ENCODE results near the gene SGTA. TPM values are rescaled to one million over a fixed set of nuclear protein-coding genes. Genes with fewer than 3 reads are reported as not detected.
A peak's percentile ranks its signal among the peaks of the same experiment; 100 is the strongest.

Gene SGTA
- total and polyA plus RNA-seq, 3 donors from 2014 or later, result 93.9 to 100 (median 99.6) TPM

DNA sequence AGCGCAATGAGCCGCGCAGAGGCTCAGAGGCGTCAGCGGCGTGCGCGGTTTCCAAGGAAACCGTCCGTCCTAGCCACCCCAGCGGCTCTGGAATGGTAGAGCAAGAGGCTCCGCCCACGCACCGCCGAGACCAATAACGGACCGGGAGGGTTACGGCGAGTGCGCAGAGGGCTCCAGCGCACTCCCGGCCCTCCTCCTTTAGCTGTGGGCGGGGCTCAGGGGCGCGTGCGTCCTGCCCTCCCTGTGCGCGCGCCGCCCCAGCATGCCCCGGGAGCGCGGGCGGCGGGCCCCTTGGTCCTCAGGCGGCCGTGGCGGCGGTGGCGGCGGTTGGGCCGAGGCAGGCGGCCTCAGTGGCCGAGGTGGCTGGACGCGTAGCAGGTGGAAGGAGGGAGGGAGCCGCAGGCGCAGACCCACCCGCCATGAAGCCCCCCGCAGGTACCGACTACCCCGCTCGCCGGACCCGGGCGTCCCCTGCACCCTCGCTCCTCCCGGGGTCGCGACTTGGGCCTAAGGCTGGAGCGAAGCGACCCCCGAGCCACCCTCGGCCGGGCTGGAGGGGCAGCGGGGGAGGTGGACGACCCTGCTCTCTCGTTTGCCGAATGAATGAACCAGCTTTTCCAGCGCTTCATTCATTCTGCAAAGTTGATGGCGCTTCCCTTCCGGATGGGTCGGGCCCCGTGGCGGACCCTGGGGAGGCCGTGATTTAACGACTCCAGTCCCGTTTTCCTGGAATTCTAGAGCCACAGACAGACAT is 2.3 kb upstream of the SGTA start, which contains the start of gene THOP1:
Gene THOP1 (plus strand): TSS at position 260 of the 754 bp plus-strand sequence. CDS start 160 bp downstream, at position 420.
- no peaks in the 10 kb centered on the region for H3K9me3 ChIP-seq
- DNase-seq, result peak; percentile 99
- WGBS, 2 donors, result 0 to 1% methylated on average over 15 to 78 of the region's 78 CpGs
- H3K27me3 ChIP-seq, result no peaks in the 10 kb centered on the region
- peak within 1 kb of the TSS in 1 of 2 donors; percentile 58 for H3K27ac ChIP-seq
- peak within 1 kb of the TSS; percentile 87 to 93 for H3K4me3 ChIP-seq
- TF ChIP-seq, protein P1, sequence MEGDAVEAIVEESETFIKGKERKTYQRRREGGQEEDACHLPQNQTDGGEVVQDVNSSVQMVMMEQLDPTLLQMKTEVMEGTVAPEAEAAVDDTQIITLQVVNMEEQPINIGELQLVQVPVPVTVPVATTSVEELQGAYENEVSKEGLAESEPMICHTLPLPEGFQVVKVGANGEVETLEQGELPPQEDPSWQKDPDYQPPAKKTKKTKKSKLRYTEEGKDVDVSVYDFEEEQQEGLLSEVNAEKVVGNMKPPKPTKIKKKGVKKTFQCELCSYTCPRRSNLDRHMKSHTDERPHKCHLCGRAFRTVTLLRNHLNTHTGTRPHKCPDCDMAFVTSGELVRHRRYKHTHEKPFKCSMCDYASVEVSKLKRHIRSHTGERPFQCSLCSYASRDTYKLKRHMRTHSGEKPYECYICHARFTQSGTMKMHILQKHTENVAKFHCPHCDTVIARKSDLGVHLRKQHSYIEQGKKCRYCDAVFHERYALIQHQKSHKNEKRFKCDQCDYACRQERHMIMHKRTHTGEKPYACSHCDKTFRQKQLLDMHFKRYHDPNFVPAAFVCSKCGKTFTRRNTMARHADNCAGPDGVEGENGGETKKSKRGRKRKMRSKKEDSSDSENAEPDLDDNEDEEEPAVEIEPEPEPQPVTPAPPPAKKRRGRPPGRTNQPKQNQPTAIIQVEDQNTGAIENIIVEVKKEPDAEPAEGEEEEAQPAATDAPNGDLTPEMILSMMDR (IDR thresholded peaks at IDR 0.05), result no peak
- TF ChIP-seq POLR2A (IDR thresholded peaks at IDR 0.05), result no peak
- H3K4me1 ChIP-seq, result peaks cover 34% of the 10 kb centered on the region
- intact Hi-C loops (cut with DNase I; ENCODE audit: low total_unique reads), result no loop called here
- H3K36me3 ChIP-seq (ENCODE audit: low read depth, missing control alignments), result no peaks in the 10 kb centered on the region

DNA sequence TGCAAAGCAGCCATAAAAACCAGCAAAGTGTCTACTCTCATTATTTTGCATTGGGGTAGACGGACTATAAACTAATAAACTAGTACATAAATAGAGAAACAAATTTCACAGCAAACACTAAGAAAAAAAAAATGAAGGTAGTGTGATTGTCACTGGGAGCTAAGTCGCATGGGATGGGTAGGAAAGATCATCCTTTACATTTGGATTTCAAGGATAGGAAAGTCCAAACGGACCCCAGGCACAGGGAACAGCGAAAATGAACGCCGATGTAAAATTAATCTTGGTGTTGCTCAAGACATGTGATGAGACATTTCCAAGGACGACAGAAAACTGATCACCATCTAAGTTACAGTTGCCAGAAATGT is 690 bp upstream of the SGTA start:
- TF ChIP-seq, protein P1 (IDR thresholded peaks at IDR 0.05), result no peak
- no peak for TF ChIP-seq POLR2A (IDR thresholded peaks at IDR 0.05)
- DNase-seq, result no peak
- intact Hi-C loops (cut with DNase I; ENCODE audit: low total_unique reads), result no loop called here
- H3K4me3 ChIP-seq, result peak overlapping the region; percentile 96 to 100
- H3K4me1 ChIP-seq, result peaks cover 29% of the 10 kb centered on the region
- 46 to 71% methylated on average over 7 of the region's 7 CpGs for WGBS, 2 donors
- peak overlapping the region in 1 of 2 donors; percentile 57 for H3K27ac ChIP-seq
- H3K36me3 ChIP-seq (ENCODE audit: low read depth, missing control alignments), result no peaks in the 10 kb centered on the region
- H3K9me3 ChIP-seq, result no peaks in the 10 kb centered on the region
- H3K27me3 ChIP-seq, result no peaks in the 10 kb centered on the region

DNA sequence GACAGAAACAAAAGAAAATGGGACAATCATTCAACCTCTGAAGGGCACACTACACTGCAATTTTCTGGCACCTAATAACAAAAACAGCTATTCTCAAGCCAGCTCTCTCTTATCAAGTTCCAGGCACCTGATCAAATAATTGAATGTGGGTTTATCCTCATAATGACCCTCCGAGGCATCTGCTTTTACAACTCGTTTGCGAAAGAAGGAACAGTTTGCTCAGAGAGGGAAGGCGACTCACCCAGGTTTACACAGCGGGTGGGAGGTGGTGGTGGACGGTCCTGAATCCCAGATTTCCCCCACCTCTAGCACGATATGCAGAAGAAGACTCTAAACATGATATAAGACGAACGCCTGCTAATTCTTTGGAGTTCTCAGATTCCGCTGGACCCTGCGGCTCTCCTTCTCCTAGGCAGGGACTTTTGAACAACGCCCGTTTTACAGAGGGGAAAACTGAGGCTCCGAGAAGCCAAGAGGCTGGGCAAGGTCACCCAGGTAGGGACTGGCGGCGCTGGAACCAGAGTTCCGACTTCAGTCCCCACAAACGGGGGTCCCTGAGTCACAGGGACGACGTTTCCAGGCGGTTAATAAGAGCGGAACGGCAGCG is 641 bp downstream of the SGTA start:
- WGBS, 2 donors, result 1 to 2% methylated on average over 16 to 24 of the region's 24 CpGs
- H3K36me3 ChIP-seq (ENCODE audit: low read depth, missing control alignments), result no peaks in the 10 kb centered on the region
- no peak for DNase-seq
- intact Hi-C loops (cut with DNase I; ENCODE audit: low total_unique reads), result no loop called here
- no peaks in the 10 kb centered on the region for H3K9me3 ChIP-seq
- peaks cover 31% of the 10 kb centered on the region for H3K4me1 ChIP-seq
- TF ChIP-seq, protein P1 (IDR thresholded peaks at IDR 0.05), result no peak
- TF ChIP-seq POLR2A (IDR thresholded peaks at IDR 0.05), result no peak
- no peaks in the 10 kb centered on the region for H3K27me3 ChIP-seq
- H3K4me3 ChIP-seq, result peak overlapping the region; percentile 96 to 100
- H3K27ac ChIP-seq, result peak overlapping the region; percentile 63 to 88

DNA sequence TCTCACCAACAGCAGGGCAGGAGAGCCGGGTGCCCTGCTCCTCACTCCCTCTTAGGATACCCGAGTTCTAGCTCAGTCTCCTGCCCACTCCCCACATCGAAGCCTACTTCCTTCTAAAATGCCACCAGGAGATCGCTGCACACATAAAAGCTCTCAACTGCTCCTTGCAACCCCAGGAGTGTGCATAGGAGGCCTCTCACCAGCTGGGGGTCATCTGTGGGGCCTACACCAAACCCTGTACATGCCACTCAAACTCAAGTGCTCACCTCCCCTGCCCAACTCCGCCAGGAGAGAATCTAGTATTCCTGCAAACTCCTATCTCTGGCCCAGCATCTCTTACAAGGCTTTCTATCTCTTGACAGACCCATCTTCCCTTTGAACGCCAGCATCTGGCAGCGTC is 2.8 kb downstream of the SGTA start:
- WGBS, 2 donors, result 86 to 90% methylated on average over 7 of the region's 7 CpGs
- intact Hi-C loops (cut with DNase I; ENCODE audit: low total_unique reads), result no loop called here

More for the DNA sequence above, 2.8 kb downstream of the SGTA start:
- no peak overlapping the region for H3K4me3 ChIP-seq
- H3K27me3 ChIP-seq, result no peaks in the 10 kb centered on the region
- no peaks in the 10 kb centered on the region for H3K36me3 ChIP-seq (ENCODE audit: low read depth, missing control alignments)
- H3K9me3 ChIP-seq, result no peaks in the 10 kb centered on the region
- H3K4me1 ChIP-seq, result peaks cover 26% of the 10 kb centered on the region
- TF ChIP-seq, protein P1 (IDR thresholded peaks at IDR 0.05), result no peak
- TF ChIP-seq POLR2A (IDR thresholded peaks at IDR 0.05), result no peak
- H3K27ac ChIP-seq, result no peak overlapping the region
- no peak for DNase-seq
